Activated CD4-positive, alpha-beta T cell treated with anti-CD3 and anti-CD28 coated beads for 1 hour (primary cell): ENCODE data around the gene SYNE1.

Experiments used
- DNase-seq: peaks from one replicate; pipeline ENCODE4 v3.0.0-alpha.2; 2020

SYNE1 gene

GRCh38 chr6:152123076-152123475 is 514.1 kb downstream of the SYNE1 start:
- DNase-seq: no peak

GRCh38 chr6:152122434-152122833 is 514.7 kb downstream of the SYNE1 start:
- no peak for DNase-seq

GRCh38 chr6:152121910-152122309 is 515.3 kb downstream of the SYNE1 start:
- DNase-seq: no peak

- DNase-seq: no peak
Observed at GRCh38 chr6:152119831-152120230, 517.3 kb downstream of the SYNE1 start.

- DNase-seq: no peak
Observed at GRCh38 chr6:152118678-152119077, 518.5 kb downstream of the SYNE1 start.

- no peak for DNase-seq
Observed at GRCh38 chr6:152118224-152118623, 518.9 kb downstream of the SYNE1 start.

GRCh38 chr6:152117156-152118133 is 519.7 kb downstream of the SYNE1 start:
- no peak for DNase-seq

GRCh38 chr6:152112491-152113261 is 524.5 kb downstream of the SYNE1 start:
- no peak for DNase-seq

GRCh38 chr6:152110886-152111820 is 526.0 kb downstream of the SYNE1 start:
- DNase-seq: no peak

GRCh38 chr6:152107973-152108372 is 529.2 kb downstream of the SYNE1 start:
- DNase-seq: no peak

GRCh38 chr6:152100183-152100618 is 537.0 kb downstream of the SYNE1 start:
- no peak for DNase-seq

- DNase-seq: no peak
Observed at GRCh38 chr6:152099446-152100182, 537.5 kb downstream of the SYNE1 start.

GRCh38 chr6:152098683-152099082 is 538.5 kb downstream of the SYNE1 start:
- no peak for DNase-seq

- no peak for DNase-seq
Observed at GRCh38 chr6:152096863-152097496, 540.2 kb downstream of the SYNE1 start.

GRCh38 chr6:152094992-152095592 is 542.1 kb downstream of the SYNE1 start:
- DNase-seq: no peak

- DNase-seq: no peak
Observed at GRCh38 chr6:152094276-152094675, 542.9 kb downstream of the SYNE1 start.

GRCh38 chr6:152093711-152094110 is 543.5 kb downstream of the SYNE1 start:
- no peak for DNase-seq

GRCh38 chr6:152091851-152092341 is 545.3 kb downstream of the SYNE1 start:
- no peak for DNase-seq

GRCh38 chr6:152091201-152091600 is 546.0 kb downstream of the SYNE1 start:
- DNase-seq: no peak

GRCh38 chr6:152089992-152090391 is 547.2 kb downstream of the SYNE1 start:
- no peak for DNase-seq

GRCh38 chr6:152087701-152088100 is 549.5 kb downstream of the SYNE1 start:
- DNase-seq: no peak
